Natural killer cell (primary cell): Measurements from ENCODE around the gene MGARP. TPM values are rescaled to one million over a fixed set of nuclear protein-coding genes. Genes with fewer than 3 reads are reported as not detected.

Experiments
- ATAC-seq, 3 donors: fragments of 150-1000 bp in 2 of 3; fragments of 200-7000 bp in 1 of 3; cut with Tn5 transposase; 1 replicate in 1 of 3; 2 replicates in 2 of 3; pipeline ENCODE4 v1.10.0; 2021; ENCODE audit warnings: mild to moderate bottlenecking in 2 of 3, moderate library complexity in 2 of 3
- DNase-seq, 2 donors: peaks; one replicate each; pipeline versions ENCODE4 v3.0.0 to v3.0.0-alpha.2; 2013 to 2021; ENCODE audit warnings: mixed read lengths in 1 of 2
- H3K27ac ChIP-seq: one replicate; pipeline ENCODE4 v1.5.1; 2013; ENCODE audit warnings: mild to moderate bottlenecking, low read length
- H3K27me3 ChIP-seq: one replicate; pipeline ENCODE4 v1.6.1; 2013; ENCODE audit warnings: low read length; ENCODE audit not compliant: control insufficient read depth, insufficient read depth
- H3K36me3 ChIP-seq: one replicate; pipeline ENCODE4 v1.6.1; 2013; ENCODE audit warnings: low read length; ENCODE audit not compliant: control insufficient read depth, insufficient read depth
- H3K4me1 ChIP-seq: one replicate; pipeline ENCODE4 v1.6.1; 2013; ENCODE audit warnings: low read length; ENCODE audit not compliant: control insufficient read depth, insufficient read depth
- H3K4me3 ChIP-seq: one replicate; pipeline ENCODE4 v1.5.1; 2013; ENCODE audit warnings: low read length
- H3K9me3 ChIP-seq: one replicate; pipeline ENCODE4 v1.6.1; 2013; ENCODE audit warnings: low read length; ENCODE audit not compliant: control insufficient read depth, insufficient read depth
- H3K27ac Mint-ChIP-seq, 2 donors: one replicate each; pipeline ENCODE4 v1.8.0; 2022; ENCODE audit warnings: mild to moderate bottlenecking in 2 of 2, mixed read lengths in 2 of 2, moderate library complexity in 1 of 2
- H3K27me3 Mint-ChIP-seq, 2 donors: one replicate each; pipeline ENCODE4 v1.8.0; 2022; ENCODE audit warnings: low read depth in 2 of 2, mixed read lengths in 2 of 2
- H3K36me3 Mint-ChIP-seq: one replicate; pipeline ENCODE4 v1.8.0; 2022; ENCODE audit warnings: mixed read lengths
- H3K4me1 Mint-ChIP-seq, 2 donors: one replicate each; pipeline ENCODE4 v1.8.0; 2022; ENCODE audit warnings: mixed read lengths in 2 of 2
- H3K4me3 Mint-ChIP-seq: one replicate; pipeline ENCODE4 v1.8.0; 2022; ENCODE audit warnings: mild to moderate bottlenecking, moderate library complexity, mixed read lengths
- H3K9me3 Mint-ChIP-seq, 2 donors: one replicate each; pipeline ENCODE4 v1.8.0; 2022; ENCODE audit warnings: mixed read lengths in 2 of 2
- CTCF ChIP-seq: fragments of 200-600 bp; IDR thresholded peaks from one replicate; pipeline ENCODE4 v1.8.0; 2022; ENCODE audit warnings: antibody characterized with exemption
- WGBS: methylation state at CpG from one replicate; pipeline ENCODE4 v1.1.7; 2013; ENCODE audit warnings: missing lambda C conversion rate; ENCODE audit not compliant: insufficient coverage; 5-methylcytosine and 5-hydroxymethylcytosine counted together
- intact Hi-C: fragments of 100-400 bp; cut with micrococcal nuclease; formaldehyde crosslinking; loops from one replicate; pipeline ENCODE4 v1.14.2; 2022
- total RNA-seq, 4 donors: library from RNA; stranded (reverse); fragments of 120-200 nt in 1 of 4; gene quantifications; one replicate each; pipeline versions ENCODE4 v1.2.3 to v1.2.4, GENCODE V29; 2013 to 2022

The MGARP gene
- total RNA-seq, 3 donors from 2014 or later (not counting 1 experiment from before 2014, with no cell fraction given), result 0.35 to 0.78 (median 0.63) TPM

GRCh38 chr4:139253046-139253445, 27.0 kb downstream of the MGARP start:
- ATAC-seq (no peak), DNase-seq (no peak)
- Histone ChIP-seq H3K27me3 (no peaks in the 10 kb centered on the region), H3K4me1 (no peaks in the 10 kb centered on the region), H3K36me3 (no peaks in the 10 kb centered on the region), H3K9me3 (no peaks in the 10 kb centered on the region), H3K27ac (no peak overlapping the region), H3K4me3 (no peak overlapping the region)
- intact Hi-C loops, result no loop called here
- TF ChIP-seq CTCF, result no peak
- Mint-ChIP-seq H3K4me1 (no peaks in the 10 kb centered on the region), H3K36me3 (no peaks in the 10 kb centered on the region), H3K9me3 (no peaks in the 10 kb centered on the region), H3K27ac (no peak overlapping the region), H3K27me3 (no peaks in the 10 kb centered on the region), H3K4me3 (no peak overlapping the region)

- Mint-ChIP-seq H3K27ac (no peak overlapping the region), H3K4me3 (no peak overlapping the region)
- DNase-seq, result no peak
These were observed 32.3 kb downstream of the MGARP start for GRCh38 chr4:139247700-139248238.

GRCh38 chr4:139247241-139247640, 32.8 kb downstream of the MGARP start:
- Mint-ChIP-seq H3K4me1 (no peaks in the 10 kb centered on the region), H3K27ac (no peak overlapping the region), H3K27me3 (no peaks in the 10 kb centered on the region), H3K36me3 (no peaks in the 10 kb centered on the region), H3K4me3 (no peak overlapping the region), H3K9me3 (no peaks in the 10 kb centered on the region)
- H3K27ac ChIP-seq, result no peak overlapping the region
- no peak for ATAC-seq
- H3K36me3 ChIP-seq, result no peaks in the 10 kb centered on the region
- H3K4me1 ChIP-seq, result no peaks in the 10 kb centered on the region
- no peak for DNase-seq
- H3K27me3 ChIP-seq, result no peaks in the 10 kb centered on the region
- no peak for TF ChIP-seq CTCF
- no peaks in the 10 kb centered on the region for H3K9me3 ChIP-seq
- H3K4me3 ChIP-seq, result no peak overlapping the region
- intact Hi-C loops, result no loop called here

More at GRCh38 chr4:139247700-139248238, 32.3 kb downstream of the MGARP start:
- intact Hi-C loops, result no loop called here
- Mint-ChIP-seq H3K9me3 (no peaks in the 10 kb centered on the region), H3K4me1 (no peaks in the 10 kb centered on the region), H3K36me3 (no peaks in the 10 kb centered on the region), H3K27me3 (no peaks in the 10 kb centered on the region)
- Histone ChIP-seq H3K9me3 (no peaks in the 10 kb centered on the region), H3K4me1 (no peaks in the 10 kb centered on the region), H3K27ac (no peak overlapping the region), H3K27me3 (no peaks in the 10 kb centered on the region), H3K36me3 (no peaks in the 10 kb centered on the region), H3K4me3 (no peak overlapping the region)
- no peak for TF ChIP-seq CTCF
- WGBS, result 81% methylated on average over 2 of the region's 4 CpGs
- ATAC-seq, result no peak

GRCh38 chr4:139246166-139246565, 33.9 kb downstream of the MGARP start:
- no peak overlapping the region for H3K4me3 ChIP-seq
- no peak overlapping the region for H3K27ac ChIP-seq
- WGBS, result 87% methylated on average over 3 of the region's 3 CpGs
- no peaks in the 10 kb centered on the region for H3K36me3 ChIP-seq
- no peak overlapping the region for H3K4me3 Mint-ChIP-seq
- H3K4me1 ChIP-seq, result no peaks in the 10 kb centered on the region
- no peaks in the 10 kb centered on the region for H3K9me3 ChIP-seq
- no peaks in the 10 kb centered on the region for H3K9me3 Mint-ChIP-seq
- H3K27ac Mint-ChIP-seq, result no peak overlapping the region
- H3K27me3 Mint-ChIP-seq, result no peaks in the 10 kb centered on the region
- no peaks in the 10 kb centered on the region for H3K36me3 Mint-ChIP-seq
- no peak for TF ChIP-seq CTCF
- H3K27me3 ChIP-seq, result no peaks in the 10 kb centered on the region
- DNase-seq, result no peak
- intact Hi-C loops, result no loop called here
- H3K4me1 Mint-ChIP-seq, result no peaks in the 10 kb centered on the region
- ATAC-seq, result no peak
